Neural crest cell (in vitro differentiated cells): Measurements from ENCODE around the gene PCCA. TPM values are rescaled to one million over a fixed set of nuclear protein-coding genes. Genes with fewer than 3 reads are reported as not detected.

ENCODE experiments used
- DNase-seq: peaks from one replicate; pipeline ENCODE4 v3.0.0; 2021; ENCODE audit warnings: low read depth, mixed read lengths, low spot score
- H3K27ac Mint-ChIP-seq: one replicate; pipeline ENCODE4 v1.8.0; 2021; ENCODE audit warnings: mild to moderate bottlenecking, mixed read lengths; ENCODE audit not compliant: unreplicated experiment
- H3K27me3 Mint-ChIP-seq: 2 replicates; pipeline ENCODE4 v1.8.0; 2021; ENCODE audit warnings: low read depth, mild to moderate bottlenecking, mixed read lengths
- H3K36me3 Mint-ChIP-seq: 2 replicates; pipeline ENCODE4 v1.8.0; 2021; ENCODE audit warnings: low read depth, mild to moderate bottlenecking, mixed read lengths
- H3K4me1 Mint-ChIP-seq: 2 replicates; pipeline ENCODE4 v1.8.0; 2021; ENCODE audit warnings: mixed read lengths
- H3K4me3 Mint-ChIP-seq: one replicate; pipeline ENCODE4 v1.8.0; 2021; ENCODE audit warnings: mild to moderate bottlenecking, mixed read lengths
- H3K9me3 Mint-ChIP-seq: 2 replicates; pipeline ENCODE4 v1.8.0; 2021; ENCODE audit warnings: mixed read lengths
- total RNA-seq: library from RNA; stranded (reverse); gene quantifications from 2 replicates; pipeline ENCODE4 v1.2.1, GENCODE V29; 2021
- TF ChIP-seq, protein P1 (sequence below): fragments of 200-600 bp; sonication (generic); conservative IDR thresholded peaks from 2 replicates; pipeline ENCODE4 v1.5.0; 2021; ENCODE audit warnings: antibody characterized with exemption, mild to moderate bottlenecking

The PCCA gene
- total RNA-seq, 1 donor from 2014 or later, result 40.6 TPM

DNA sequence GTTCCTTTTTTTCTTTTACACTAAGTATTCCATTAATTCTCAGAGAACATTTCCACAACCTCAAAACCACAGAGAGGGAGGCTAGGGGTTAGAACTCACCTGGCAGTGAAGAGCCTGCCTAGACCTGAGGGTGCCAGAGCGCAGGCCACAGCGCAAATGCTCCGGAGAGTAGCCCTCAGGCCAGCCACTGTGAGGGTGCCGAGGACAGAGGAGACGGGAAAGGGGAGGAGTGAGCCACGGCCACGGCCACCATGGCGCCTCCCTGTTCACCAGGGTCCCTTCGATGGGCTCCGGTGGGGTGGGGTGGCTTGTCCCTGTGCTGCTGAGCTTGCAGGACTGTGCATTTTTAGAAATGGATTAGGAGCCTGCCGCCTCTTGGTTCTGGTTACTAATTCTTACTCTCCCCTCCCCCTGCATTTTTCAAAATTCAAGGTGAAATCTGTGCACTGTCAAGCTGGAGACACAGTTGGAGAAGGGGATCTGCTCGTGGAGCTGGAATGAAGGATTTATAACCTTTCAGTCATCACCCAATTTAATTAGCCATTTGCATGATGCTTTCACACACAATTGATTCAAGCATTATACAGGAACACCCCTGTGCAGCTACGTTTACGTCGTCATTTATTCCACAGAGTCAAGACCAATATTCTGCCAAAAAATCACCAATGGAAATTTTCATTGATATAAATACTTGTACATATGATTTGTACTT lies 440.9 kb downstream of the PCCA start:
- Mint-ChIP-seq H3K4me1 (peaks cover 3% of the 10 kb centered on the region), H3K4me3 (no peak overlapping the region)
- DNase-seq, result no peak

DNA sequence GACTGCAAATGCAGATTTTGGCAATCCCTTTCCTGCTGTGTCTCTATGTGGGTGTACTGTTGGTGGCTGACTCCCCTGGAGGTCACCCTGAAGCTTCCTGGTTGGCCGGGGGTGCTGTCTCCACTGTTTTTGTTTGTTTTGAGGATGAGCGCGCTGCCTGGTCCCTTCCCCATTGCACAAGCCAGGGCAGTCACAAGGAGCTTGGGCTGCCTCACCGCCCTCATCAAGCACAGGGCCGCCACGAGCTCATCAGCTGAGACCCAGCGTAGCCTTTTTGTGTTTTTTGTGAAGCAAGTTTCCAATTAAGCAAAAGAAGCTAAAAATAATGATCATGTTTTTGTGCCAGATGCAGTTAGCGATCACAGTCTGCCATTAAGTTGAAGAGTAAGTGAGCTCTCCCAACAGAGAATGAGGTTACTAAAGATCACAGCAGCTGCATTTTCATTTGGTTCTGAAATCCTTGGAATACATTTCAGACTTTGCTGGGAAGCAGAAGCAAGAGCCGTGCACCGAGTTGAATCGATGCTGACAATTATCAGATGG lies 441.8 kb downstream of the PCCA start:
- DNase-seq, result no peak
- no peaks in the 10 kb centered on the region for H3K9me3 Mint-ChIP-seq
- peaks cover 9% of the 10 kb centered on the region for H3K36me3 Mint-ChIP-seq
- no peaks in the 10 kb centered on the region for H3K27me3 Mint-ChIP-seq
- TF ChIP-seq, protein P1, sequence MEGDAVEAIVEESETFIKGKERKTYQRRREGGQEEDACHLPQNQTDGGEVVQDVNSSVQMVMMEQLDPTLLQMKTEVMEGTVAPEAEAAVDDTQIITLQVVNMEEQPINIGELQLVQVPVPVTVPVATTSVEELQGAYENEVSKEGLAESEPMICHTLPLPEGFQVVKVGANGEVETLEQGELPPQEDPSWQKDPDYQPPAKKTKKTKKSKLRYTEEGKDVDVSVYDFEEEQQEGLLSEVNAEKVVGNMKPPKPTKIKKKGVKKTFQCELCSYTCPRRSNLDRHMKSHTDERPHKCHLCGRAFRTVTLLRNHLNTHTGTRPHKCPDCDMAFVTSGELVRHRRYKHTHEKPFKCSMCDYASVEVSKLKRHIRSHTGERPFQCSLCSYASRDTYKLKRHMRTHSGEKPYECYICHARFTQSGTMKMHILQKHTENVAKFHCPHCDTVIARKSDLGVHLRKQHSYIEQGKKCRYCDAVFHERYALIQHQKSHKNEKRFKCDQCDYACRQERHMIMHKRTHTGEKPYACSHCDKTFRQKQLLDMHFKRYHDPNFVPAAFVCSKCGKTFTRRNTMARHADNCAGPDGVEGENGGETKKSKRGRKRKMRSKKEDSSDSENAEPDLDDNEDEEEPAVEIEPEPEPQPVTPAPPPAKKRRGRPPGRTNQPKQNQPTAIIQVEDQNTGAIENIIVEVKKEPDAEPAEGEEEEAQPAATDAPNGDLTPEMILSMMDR, result no peak
- no peaks in the 10 kb centered on the region for H3K4me1 Mint-ChIP-seq
- H3K27ac Mint-ChIP-seq, result no peak overlapping the region
- no peak overlapping the region for H3K4me3 Mint-ChIP-seq

More for the DNA sequence above, 440.9 kb downstream of the PCCA start:
- TF ChIP-seq, protein P1, result no peak
- Mint-ChIP-seq H3K27me3 (no peaks in the 10 kb centered on the region), H3K27ac (no peak overlapping the region), H3K9me3 (no peaks in the 10 kb centered on the region), H3K36me3 (peaks cover 9% of the 10 kb centered on the region)

DNA sequence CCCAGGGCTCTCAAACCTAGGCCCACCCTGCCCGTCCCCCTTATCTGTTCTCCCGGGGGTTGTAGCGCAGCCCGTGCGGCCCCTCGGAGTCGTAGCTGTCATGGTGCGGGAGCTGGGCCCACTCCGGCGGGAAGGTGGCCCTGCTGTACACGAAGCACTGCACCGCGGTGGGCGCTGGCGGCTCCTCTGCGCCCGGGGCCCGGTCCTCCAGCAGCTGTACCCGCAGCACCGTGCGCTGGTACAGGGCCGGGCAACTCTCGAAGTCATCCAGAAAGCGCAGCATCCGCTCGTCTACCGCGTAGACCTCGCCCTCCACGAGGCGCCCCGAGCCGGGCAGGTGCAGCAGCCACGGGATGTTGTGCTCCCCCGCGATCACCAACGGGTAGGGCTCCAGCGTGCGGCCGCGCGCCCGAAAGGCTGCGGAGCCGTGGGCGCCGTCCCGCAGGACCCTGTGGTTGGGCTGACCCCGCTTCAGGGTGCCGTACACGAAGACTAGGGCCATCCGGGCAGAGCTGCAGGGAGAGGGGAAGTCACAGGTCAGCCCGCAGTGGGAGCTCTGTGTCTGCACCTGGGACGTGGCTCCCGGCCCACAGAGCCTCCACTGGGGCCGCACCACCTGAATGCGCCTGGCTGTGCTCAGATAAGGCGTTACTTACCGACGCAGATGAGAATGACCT lies 443.3 kb downstream of the PCCA start:
- TF ChIP-seq, protein P1, result no peak
- Mint-ChIP-seq H3K9me3 (no peaks in the 10 kb centered on the region), H3K4me3 (no peak overlapping the region), H3K4me1 (no peaks in the 10 kb centered on the region), H3K27ac (no peak overlapping the region), H3K36me3 (peaks cover 11% of the 10 kb centered on the region), H3K27me3 (no peaks in the 10 kb centered on the region)
- no peak for DNase-seq

DNA sequence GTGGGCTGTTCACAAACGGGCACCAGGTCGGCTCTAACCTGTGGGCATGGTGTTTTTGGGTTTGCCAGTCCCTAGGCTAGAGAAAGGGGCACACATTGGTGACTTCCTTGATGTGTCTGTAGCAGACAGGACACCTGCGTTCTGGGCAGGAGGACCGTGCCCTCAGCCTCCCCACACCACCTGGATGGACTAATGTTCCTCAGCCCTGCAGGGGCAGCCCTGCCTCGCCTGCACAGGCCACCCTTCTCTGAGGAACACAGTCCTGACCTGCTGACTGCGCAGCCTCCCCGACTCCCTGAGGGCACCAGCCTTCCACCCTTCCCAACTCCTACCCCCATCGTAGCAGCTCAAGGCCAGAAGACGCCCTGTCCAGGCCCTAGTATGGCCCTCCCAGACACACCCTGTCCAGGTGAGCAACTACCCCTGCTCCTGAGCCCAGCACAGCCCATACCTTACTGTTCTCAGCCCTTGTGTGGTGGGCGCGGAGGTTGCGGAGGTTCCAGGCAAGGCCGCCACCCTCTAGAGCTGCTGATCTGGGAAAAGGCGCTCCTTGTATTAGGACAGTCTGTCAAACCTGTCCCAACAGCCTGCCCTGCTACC lies 444.0 kb downstream of the PCCA start:
- Mint-ChIP-seq H3K4me1 (no peaks in the 10 kb centered on the region), H3K27ac (no peak overlapping the region), H3K4me3 (no peak overlapping the region), H3K36me3 (peaks cover 16% of the 10 kb centered on the region), H3K27me3 (no peaks in the 10 kb centered on the region), H3K9me3 (no peaks in the 10 kb centered on the region)
- no peak for DNase-seq
- TF ChIP-seq, protein P1, result no peak

DNA sequence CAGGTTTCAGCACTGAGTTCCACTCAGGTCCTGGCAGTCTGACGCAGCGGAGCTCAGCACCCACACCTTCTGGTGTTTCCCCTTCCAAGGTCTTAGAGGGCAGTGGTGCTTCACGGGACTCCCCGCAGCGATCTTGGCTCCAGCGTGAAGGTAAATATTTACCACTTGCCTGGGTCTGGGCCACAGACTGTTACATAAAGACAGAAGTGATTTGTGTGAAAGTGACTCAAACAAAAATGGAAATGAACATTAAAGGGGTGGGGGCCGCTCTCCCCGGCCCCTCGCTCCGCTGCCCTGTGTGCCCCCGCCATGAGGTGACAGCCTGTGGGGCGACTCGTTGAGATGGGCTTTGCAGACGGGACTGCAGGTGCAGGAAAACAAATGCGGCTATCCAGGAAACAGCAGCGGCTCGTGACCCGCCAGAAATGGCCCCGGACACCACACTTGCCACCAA lies 444.7 kb downstream of the PCCA start:
- H3K27ac Mint-ChIP-seq, result no peak overlapping the region
- H3K9me3 Mint-ChIP-seq, result no peaks in the 10 kb centered on the region
- peaks cover 14% of the 10 kb centered on the region for H3K36me3 Mint-ChIP-seq
- TF ChIP-seq, protein P1, result no peak
- no peak overlapping the region for H3K4me3 Mint-ChIP-seq
- no peaks in the 10 kb centered on the region for H3K27me3 Mint-ChIP-seq
- H3K4me1 Mint-ChIP-seq, result no peaks in the 10 kb centered on the region
- DNase-seq, result no peak
